Measurements from ENCODE around the gene RPS3A. TPM values are rescaled to one million over a fixed set of nuclear protein-coding genes. Genes with fewer than 3 reads are reported as not detected.

RPS3A gene
- total RNA-seq, 1 experiment from 2014 or later, result 2,679 TPM

DNA sequence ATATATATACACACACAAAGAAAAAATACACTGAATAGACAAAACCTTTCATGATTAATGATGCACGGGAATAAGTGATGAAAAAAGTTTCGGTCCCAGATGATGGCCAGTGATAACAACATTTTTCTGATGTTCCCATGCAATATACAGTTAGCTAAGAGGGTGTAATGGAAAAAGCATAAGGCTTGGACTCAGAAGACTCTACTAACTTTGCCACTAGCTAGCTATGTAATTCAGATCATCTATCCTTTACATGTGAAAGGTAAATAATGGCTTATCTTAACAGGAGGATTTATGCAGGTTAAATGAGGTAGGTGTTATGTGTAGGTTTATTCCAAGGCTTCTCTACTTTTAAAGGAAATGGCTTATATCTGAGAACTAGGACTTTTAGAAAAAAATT is 4.3 kb downstream of the RPS3A start:
- Histone ChIP-seq H4K91ac (ENCODE audit: insufficient read length, low read depth, low read length) (no peak overlapping the region), H3K9ac (ENCODE audit: extremely low read depth, insufficient read length, low read length) (no peak overlapping the region), H3K23me2 (ENCODE audit: insufficient read length, low read depth, low read length, poor library complexity, severe bottlenecking) (no peaks in the 10 kb centered on the region), H3K79me2 (ENCODE audit: insufficient read depth, low read length) (peaks cover 17% of the 10 kb centered on the region; the same call in 1 of the 2 replicates), H2BK120ac (ENCODE audit: low read depth, low read length, poor library complexity, severe bottlenecking) (no peak overlapping the region), H2AK5ac (ENCODE audit: insufficient read length, low read length) (no peak overlapping the region), H3K4me1 (ENCODE audit: insufficient read depth, low read length) (no peaks in the 10 kb centered on the region), H2BK12ac (ENCODE audit: insufficient read length, low read depth, low read length) (no peak overlapping the region), H3K9me3 (ENCODE audit: control insufficient read depth, low read depth, low read length) (no peaks in the 10 kb centered on the region), H2BK15ac (ENCODE audit: low read depth, low read length) (no peak overlapping the region), H3K14ac (ENCODE audit: insufficient read depth, low read length) (no peak overlapping the region), H2AFZ (ENCODE audit: low read length) (no peak overlapping the region), H3K23ac (ENCODE audit: insufficient read length, low read depth, low read length) (no peak overlapping the region), H3K27ac (ENCODE audit: insufficient read length, low read depth, low read length) (no peak overlapping the region), H3T11ph (ENCODE audit: low read length) (no peak overlapping the region), H4K5ac (ENCODE audit: insufficient read length, low read depth, low read length) (no peak overlapping the region), H3K56ac (ENCODE audit: insufficient read length, low read depth, low read length) (no peak overlapping the region), H4K20me1 (ENCODE audit: control insufficient read depth, insufficient read depth, insufficient read length) (no peaks in the 10 kb centered on the region), H2BK5ac (ENCODE audit: insufficient read length, low read length) (no peak overlapping the region), H3K18ac (ENCODE audit: insufficient read length, low read depth, low read length) (no peak overlapping the region), H3K4me2 (ENCODE audit: insufficient read depth, insufficient read length, low read length) (no peak overlapping the region), H2BK20ac (ENCODE audit: low read depth, low read length, poor library complexity, severe bottlenecking) (no peak overlapping the region), H4K8ac (replicated peaks; ENCODE audit: insufficient read length, low read depth, low read length) (no peak overlapping the region), H3K79me1 (ENCODE audit: insufficient read depth, low read depth, low read length, poor library complexity, severe bottlenecking) (no peaks in the 10 kb centered on the region), H3K27me3 (ENCODE audit: insufficient read depth, low read length) (no peaks in the 10 kb centered on the region), H3K4ac (ENCODE audit: low read depth, low read length) (no peak overlapping the region)
- Mint-ChIP-seq H3K4me3 (no peak overlapping the region), H3K27ac (0 out of 7 replicates have a peak overlapping the region, but pooled peaks of 1 of the 3 experiments have one; percentile 36), H3K27me3 (ENCODE audit: low read depth) (no peaks in the 10 kb centered on the region), H3K9me3 (peaks cover 0 to 4% of the 10 kb centered on the region in 2 experiments; a peak in 1 of 5 replicates), H3K36me3 (ENCODE audit: insufficient read depth in 1 of 3, low read depth in 3 of 3) (peaks cover 66 to 92% (median 81%) of the 10 kb centered on the region in 3 experiments), H3K4me1 (peaks cover 10 to 20% of the 10 kb centered on the region in 2 experiments)
- no peak for DNase-seq
- no CpG with 5 or more reads among the region's 2 CpGs for WGBS (ENCODE audit: extremely low coverage, insufficient read length, low lambda C conversion rate)
- no peak for TF ChIP-seq CTCF (conservative IDR thresholded peaks at IDR 0.05)

Data from H9 (cell line).